NCI-H2171 treated with DMSO at 0.1 percent for 48 hours (cell line): ENCODE results near the gene MYADM.
A peak's percentile ranks its signal among the peaks of the same experiment; 100 is the strongest.
"Not testable (repeated sequence)": the region's sequence is repeated elsewhere in the genome, so short reads cannot be mapped to it uniquely, and the experiment has no call there.

Source experiments
- DNase-seq: peaks from one replicate; lab custom pipeline; 2025; lab: John Stamatoyannopoulos, UW

The MYADM gene

GRCh38 chr19:53867225-53868090 lies at the start of gene MYADM:
TSS of gene MYADM (plus strand) at chr19:53867883. CDS start at chr19:53873530, 5,647 bp downstream.
- peak; percentile 76 for DNase-seq

GRCh38 chr19:53818756-53819155 lies 48.9 kb upstream of the MYADM start:
- DNase-seq, result peak; percentile 77

- DNase-seq, result no peak
Observed at GRCh38 chr19:53819861-53820260, 47.8 kb upstream of the MYADM start.

- DNase-seq, result no peak
Observed at GRCh38 chr19:53823380-53824120, 44.1 kb upstream of the MYADM start.

- no peak for DNase-seq
Observed at GRCh38 chr19:53824134-53824611, 43.5 kb upstream of the MYADM start, which contains the start of gene NLRP12. TSS of gene NLRP12 (minus strand) at chr19:53824314. CDS start at chr19:53824174, 140 bp downstream.

GRCh38 chr19:53826876-53827275 lies 40.8 kb upstream of the MYADM start:
- no peak for DNase-seq

- no peak for DNase-seq
Observed at GRCh38 chr19:53828531-53828930, 39.2 kb upstream of the MYADM start.

- DNase-seq, result not testable (repeated sequence)
Observed at GRCh38 chr19:53832861-53833260, 34.8 kb upstream of the MYADM start.

GRCh38 chr19:53838446-53838845 lies 29.2 kb upstream of the MYADM start:
- DNase-seq, result not testable (repeated sequence)

- not testable (repeated sequence) for DNase-seq
Observed at GRCh38 chr19:53840241-53840640, 27.4 kb upstream of the MYADM start.

GRCh38 chr19:53840914-53841313 lies 26.8 kb upstream of the MYADM start:
- DNase-seq, result not testable (repeated sequence)

GRCh38 chr19:53844849-53845246 lies 22.8 kb upstream of the MYADM start:
- no peak for DNase-seq

GRCh38 chr19:53847555-53847954 lies 20.1 kb upstream of the MYADM start:
- DNase-seq, result no peak

GRCh38 chr19:53849237-53849676 lies 18.4 kb upstream of the MYADM start:
- DNase-seq, result no peak

GRCh38 chr19:53853707-53854106 lies 14.0 kb upstream of the MYADM start:
- DNase-seq, result no peak

GRCh38 chr19:53864308-53864836 lies 3.3 kb upstream of the MYADM start:
- DNase-seq, result no peak

- DNase-seq, result no peak
Observed at GRCh38 chr19:53865523-53865917, 2.2 kb upstream of the MYADM start.

GRCh38 chr19:53865918-53866864 lies 1.5 kb upstream of the MYADM start:
- no peak for DNase-seq

GRCh38 chr19:53866865-53867224 lies 838 bp upstream of the MYADM start:
- no peak for DNase-seq

GRCh38 chr19:53868091-53868891 lies 608 bp downstream of the MYADM start:
- DNase-seq, result no peak
